Measurements from ENCODE around the gene ARFGEF3.

The ARFGEF3 gene

GRCh38 chr6:138372711-138373463 lies 211.1 kb downstream of the ARFGEF3 start:
- peak; percentile 45 for DNase-seq

DNA sequence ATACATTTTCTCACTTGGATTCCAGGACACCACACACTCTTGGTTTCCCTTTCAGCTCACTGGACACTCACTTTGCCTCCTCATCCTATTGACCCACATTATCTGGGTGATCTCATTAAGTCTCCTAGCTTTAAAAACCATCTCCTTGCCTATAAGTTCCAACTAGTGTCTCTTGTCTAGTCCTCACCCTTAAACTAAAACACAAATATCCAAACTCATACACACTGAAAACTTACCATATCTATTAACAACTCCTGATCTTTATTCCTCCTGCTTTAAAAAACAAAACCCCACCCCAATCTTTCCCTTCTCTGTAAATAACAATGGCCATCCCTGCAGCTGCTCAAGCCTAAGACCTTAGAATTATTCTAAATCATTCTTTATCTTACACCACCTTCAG lies 212.5 kb downstream of the ARFGEF3 start:
- DNase-seq = no peak

DNA sequence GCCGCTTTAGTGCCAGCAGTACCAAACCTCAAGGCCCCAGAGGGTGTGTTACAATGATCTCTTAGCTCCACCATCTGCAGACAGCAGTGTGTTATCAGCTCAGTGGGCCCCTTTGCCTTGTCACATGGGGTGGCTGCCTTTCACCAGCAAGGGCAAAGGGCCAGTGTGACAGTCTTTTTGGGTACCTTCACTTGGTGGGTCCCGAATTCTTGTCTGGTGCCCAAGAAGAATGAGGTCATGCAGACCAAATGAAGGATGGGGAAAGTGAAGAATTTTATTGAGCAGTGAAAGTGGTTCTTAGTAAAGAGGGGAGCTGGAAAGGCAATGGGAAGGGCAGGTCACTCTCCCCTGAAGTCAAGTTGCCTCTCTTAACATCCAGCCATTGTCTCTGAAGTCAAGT lies 213.1 kb downstream of the ARFGEF3 start:
- DNase-seq = peak; percentile 25

DNA sequence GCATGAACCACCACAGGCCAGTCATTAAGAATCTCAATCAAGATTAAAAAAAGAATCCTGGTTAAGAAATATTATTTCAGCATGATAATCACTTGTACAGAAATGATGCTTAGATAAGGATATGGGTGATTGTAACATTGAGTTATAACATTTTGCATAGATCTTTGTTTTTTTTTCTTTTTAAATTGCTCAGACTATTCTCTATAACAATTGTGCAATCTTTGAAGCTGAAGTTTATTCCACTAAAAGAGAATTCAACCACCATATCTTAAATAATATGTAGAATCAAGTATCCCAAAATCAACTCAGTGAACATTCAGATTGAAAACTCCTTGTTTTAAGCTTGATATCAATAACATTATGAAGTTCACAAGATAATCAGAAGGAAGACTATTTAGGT lies 215.3 kb downstream of the ARFGEF3 start:
- no peak for DNase-seq

- DNase-seq = no peak
Observed at GRCh38 chr6:138377844-138378243, 216.1 kb downstream of the ARFGEF3 start, which contains the start of gene SMIM28. Gene SMIM28 (plus strand): TSS chr6:138377905. CDS start chr6:138378073, 168 bp downstream.

- DNase-seq = no peak
Observed at GRCh38 chr6:138378463-138378862, 216.7 kb downstream of the ARFGEF3 start.

DNA sequence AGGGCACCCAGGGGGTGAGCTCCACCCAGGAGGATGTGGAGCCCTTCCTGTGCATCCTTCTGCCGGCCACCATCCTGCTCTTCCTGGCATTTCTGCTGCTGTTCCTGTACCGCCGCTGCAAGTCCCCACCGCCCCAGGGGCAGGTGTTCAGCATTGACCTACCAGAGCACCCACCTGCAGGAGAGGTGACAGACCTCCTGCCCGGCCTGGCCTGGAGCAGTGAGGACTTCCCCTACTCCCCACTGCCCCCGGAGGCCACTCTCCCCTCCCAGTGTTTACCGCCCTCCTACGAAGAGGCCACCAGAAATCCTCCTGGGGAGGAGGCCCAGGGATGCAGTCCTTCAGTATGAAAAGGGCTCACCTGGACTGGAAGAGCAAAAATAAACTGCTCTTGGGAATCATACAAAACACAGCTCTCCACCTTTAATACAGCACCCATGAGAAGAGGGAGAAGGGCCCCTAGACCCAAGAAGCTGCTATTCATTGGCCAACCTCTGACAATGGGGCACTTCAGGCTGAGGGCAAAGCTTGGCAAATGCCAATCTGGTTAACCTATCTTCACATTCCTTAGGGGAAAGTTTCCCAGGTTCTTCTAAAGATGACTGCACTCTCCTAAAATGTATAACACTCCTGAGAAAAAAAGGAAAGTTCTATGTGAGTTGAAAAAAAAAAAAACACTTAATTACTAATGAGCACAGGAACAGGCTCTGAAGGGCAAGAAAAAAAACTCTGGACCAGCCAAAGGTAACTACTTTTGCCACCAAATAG lies 220.9 kb downstream of the ARFGEF3 start:
- no peak for DNase-seq

- DNase-seq = no peak
Observed at GRCh38 chr6:138383776-138384175, 222.0 kb downstream of the ARFGEF3 start.

- DNase-seq = no peak
Observed at GRCh38 chr6:138386897-138387296, 225.2 kb downstream of the ARFGEF3 start.

DNA sequence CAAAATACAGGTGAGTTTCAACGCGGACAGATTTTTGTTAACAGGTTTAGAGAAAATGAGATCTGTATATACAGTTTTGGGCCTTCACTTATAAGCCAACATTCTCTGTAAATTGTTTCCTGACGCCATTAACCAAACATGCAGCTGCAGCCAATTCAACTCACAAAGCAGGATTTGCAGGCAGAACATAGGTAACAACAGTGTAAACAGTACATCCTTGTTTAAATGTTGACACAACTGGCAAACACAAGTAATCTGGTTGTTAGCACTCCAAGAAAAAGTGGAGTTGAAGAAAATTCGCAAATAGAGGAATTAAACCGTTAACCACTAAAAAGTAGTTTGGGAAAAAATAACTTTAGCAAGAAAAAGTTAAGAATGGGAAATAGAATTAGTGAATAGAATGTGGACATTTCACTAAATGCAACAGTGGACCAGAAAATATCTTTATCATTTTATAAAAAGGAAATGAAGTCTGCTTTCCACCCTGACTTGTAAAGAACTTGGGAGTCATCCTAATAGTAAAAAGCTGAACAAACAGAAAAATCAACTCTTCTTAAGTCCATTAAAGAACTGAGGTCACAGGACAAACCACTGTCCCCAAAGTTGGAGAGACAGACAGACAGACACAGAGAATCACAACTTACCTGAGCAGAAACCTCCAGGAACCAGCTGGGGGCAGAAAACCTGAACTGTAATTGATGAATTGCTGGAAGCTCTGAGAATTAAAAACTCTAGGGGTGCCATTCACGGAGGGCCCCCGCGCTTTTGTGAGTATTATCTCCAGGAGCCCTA lies 226.0 kb downstream of the ARFGEF3 start:
- DNase-seq = no peak

DNA sequence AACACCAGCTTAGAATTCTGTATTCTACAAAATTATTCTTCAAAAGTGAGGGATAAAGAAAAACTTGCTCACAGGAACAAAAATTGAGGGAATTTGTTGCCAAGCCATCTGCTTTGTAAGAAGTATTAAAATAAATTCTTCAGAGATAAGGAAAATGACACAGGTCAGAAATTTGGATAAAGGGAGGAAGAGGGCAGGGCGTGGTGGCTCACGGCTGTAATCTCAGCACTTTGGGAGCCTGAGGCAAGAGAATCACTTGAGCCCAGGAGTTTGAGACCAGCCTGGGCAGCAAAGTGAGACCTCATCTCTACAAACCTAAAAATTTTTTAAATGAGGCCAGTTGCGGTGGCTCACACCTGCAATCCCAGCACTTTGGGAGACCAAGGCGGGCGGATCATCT lies 227.8 kb downstream of the ARFGEF3 start:
- no peak for DNase-seq
